Esophagus muscularis mucosa (tissue), 3 donors: ENCODE results near the gene LPAR1.

Experiments
- CTCF ChIP-seq, 3 experiments: fragments of 200-600 bp in 2 of 3; fragments of 450-650 bp in 1 of 3; sonication (generic) in 2 of 3; IDR thresholded peaks; one replicate each; pipeline ENCODE4 v1.5.1; 2017 to 2019; ENCODE audit warnings: antibody characterized with exemption in 3 of 3, mild to moderate bottlenecking in 2 of 3, moderate library complexity in 1 of 3
- EP300 ChIP-seq: sonication (generic); formaldehyde crosslinking; IDR thresholded peaks from one replicate; pipeline ENCODE4 v1.6.1; 2017; ENCODE audit warnings: antibody characterized with exemption

- no peak for TF ChIP-seq CTCF (IDR thresholded peaks at IDR 0.05)
- no peak for TF ChIP-seq EP300
These were observed 1.3 kb downstream of the LPAR1 start for GRCh38 chr9:111036946-111037345.
